HepG2 (cell line): Measurements from ENCODE around the gene SPN. TPM values are rescaled to one million over a fixed set of nuclear protein-coding genes. Genes with fewer than 3 reads are reported as not detected.

Experiments used
- ATF7-NPFF ChIP-seq: sonication (generic); formaldehyde crosslinking; IDR thresholded peaks from 2 replicates; pipeline ENCODE4 v1.8.1; 2023; ENCODE audit warnings: mild to moderate bottlenecking, low read depth, missing genetic modification reagents, moderate library complexity
- CEBPZ ChIP-seq: IDR thresholded peaks from 2 replicates; pipeline ENCODE4 v1.6.1; 2012; ENCODE audit warnings: low read length, improper control_type of control experiment
- GPN1 ChIP-seq: sonication (generic); formaldehyde crosslinking; IDR thresholded peaks from 2 replicates; pipeline ENCODE4 v1.5.1; 2020; ENCODE audit warnings: missing genetic modification reagents, borderline replicate concordance
- KDM4B ChIP-seq: sonication (generic); formaldehyde crosslinking; IDR thresholded peaks from 2 replicates; pipeline ENCODE4 v1.4.0; 2020; ENCODE audit warnings: missing genetic modification reagents
- MTERF4 ChIP-seq: sonication (generic); formaldehyde crosslinking; IDR thresholded peaks from 2 replicates; pipeline ENCODE4 v1.8.0; 2023; ENCODE audit warnings: mild to moderate bottlenecking, missing genetic modification reagents
- NR0B2 ChIP-seq: sonication (generic); formaldehyde crosslinking; IDR thresholded peaks from 2 replicates; pipeline ENCODE4 v1.4.0; 2020; ENCODE audit warnings: mild to moderate bottlenecking, missing genetic modification reagents
- PHF20 ChIP-seq: sonication (generic); formaldehyde crosslinking; IDR thresholded peaks from 2 replicates; pipeline ENCODE4 v1.5.0; 2020; ENCODE audit warnings: mild to moderate bottlenecking, missing genetic modification reagents
- SNAPC5 ChIP-seq: sonication (generic); formaldehyde crosslinking; IDR thresholded peaks from 2 replicates; pipeline ENCODE4 v1.8.1; 2023; ENCODE audit warnings: mild to moderate bottlenecking, missing genetic modification reagents, borderline replicate concordance
- SRSF1 ChIP-seq: fragments of 200-400 bp; formaldehyde crosslinking; optimal IDR thresholded peaks from 2 replicates; pipeline ENCODE3; 2017; ENCODE audit warnings: mild to moderate bottlenecking, low read depth, low read length, moderate library complexity
- TOPORS ChIP-seq: sonication (generic); formaldehyde crosslinking; IDR thresholded peaks from 2 replicates; pipeline ENCODE4 v1.8.0; 2023; ENCODE audit warnings: mild to moderate bottlenecking, missing genetic modification reagents
- ZNF136 ChIP-seq: sonication (generic); formaldehyde crosslinking; IDR thresholded peaks from 2 replicates; pipeline ENCODE4 v1.8.1; 2022; ENCODE audit warnings: low read depth, mild to moderate bottlenecking, moderate library complexity, missing genetic modification reagents
- ZNF138 ChIP-seq: sonication (generic); formaldehyde crosslinking; IDR thresholded peaks from 2 replicates; pipeline ENCODE4 v1.5.0; 2020; ENCODE audit warnings: mild to moderate bottlenecking, low read depth, missing genetic modification reagents
- ZNF326 ChIP-seq: sonication (generic); formaldehyde crosslinking; IDR thresholded peaks from 2 replicates; pipeline ENCODE4 v1.4.0; 2020; ENCODE audit warnings: missing genetic modification reagents, borderline replicate concordance
- ZNF337 ChIP-seq: sonication (generic); formaldehyde crosslinking; IDR thresholded peaks from 2 replicates; pipeline ENCODE4 v1.5.1; 2020; ENCODE audit warnings: missing genetic modification reagents, low read depth, mild to moderate bottlenecking, borderline replicate concordance
- ZNF432 ChIP-seq: sonication (generic); formaldehyde crosslinking; IDR thresholded peaks from 2 replicates; pipeline ENCODE4 v1.5.0; 2020; ENCODE audit warnings: missing genetic modification reagents, mild to moderate bottlenecking, borderline replicate concordance
- ZNF496 ChIP-seq: sonication (generic); formaldehyde crosslinking; IDR thresholded peaks from 2 replicates; pipeline ENCODE4 v1.8.1; 2023; ENCODE audit warnings: mild to moderate bottlenecking, moderate library complexity, missing genetic modification reagents; ENCODE audit not compliant: insufficient replicate concordance
- ZNF512 ChIP-seq: sonication (generic); formaldehyde crosslinking; IDR thresholded peaks from 2 replicates; pipeline ENCODE4 v1.4.0; 2020; ENCODE audit warnings: mild to moderate bottlenecking, missing genetic modification reagents
- ZNF530 ChIP-seq: sonication (generic); formaldehyde crosslinking; IDR thresholded peaks from 2 replicates; pipeline ENCODE4 v1.5.0; 2020; ENCODE audit warnings: low read depth, mild to moderate bottlenecking, missing genetic modification reagents
- ZNF546 ChIP-seq: sonication (generic); formaldehyde crosslinking; conservative IDR thresholded peaks from 2 replicates; pipeline ENCODE4 v1.8.1; 2023; ENCODE audit warnings: mild to moderate bottlenecking, missing genetic modification reagents
- ZNF569 ChIP-seq: sonication (generic); formaldehyde crosslinking; IDR thresholded peaks from 2 replicates; pipeline ENCODE4 v1.5.0; 2020; ENCODE audit warnings: mild to moderate bottlenecking, missing genetic modification reagents, moderate library complexity, borderline replicate concordance
- ZNF660 ChIP-seq: sonication (generic); formaldehyde crosslinking; IDR thresholded peaks from 2 replicates; pipeline ENCODE4 v1.5.1; 2020; ENCODE audit warnings: mild to moderate bottlenecking, low read depth, missing genetic modification reagents, borderline replicate concordance
- ZNF75D ChIP-seq: sonication (generic); formaldehyde crosslinking; IDR thresholded peaks from 2 replicates; pipeline ENCODE4 v1.8.1; 2023; ENCODE audit warnings: missing genetic modification reagents, mild to moderate bottlenecking, borderline replicate concordance
- ZSCAN22 ChIP-seq: sonication (generic); formaldehyde crosslinking; IDR thresholded peaks from 2 replicates; pipeline ENCODE4 v1.4.0; 2020; ENCODE audit warnings: mild to moderate bottlenecking, missing genetic modification reagents
- polyA plus RNA-seq, 8 experiments: library from polyadenylated mRNA; depleted of rRNA in 3 of 8; stranded (reverse) in 7 of 8; unstranded in 1 of 8; fragments of >200 nt; fragmentation: Illumina TruSeq in 4 of 8; extraction: Trizol in 4 of 8; gene quantifications; 2 replicates each; pipeline versions ENCODE4 v1.2.1 to v1.2.3, GENCODE V29; 2011 to 2016; ENCODE audit warnings: low read depth in 4 of 8, missing spikeins in 1 of 8, mixed read lengths in 1 of 8; ENCODE audit not compliant: insufficient read depth in 1 of 8
- total RNA-seq, 5 experiments: library from RNA; depleted of rRNA; stranded (reverse); fragments of >200 nt; fragmentation: Illumina TruSeq; extraction: Trizol; gene quantifications; 2 replicates each; pipeline ENCODE4 v1.2.3, GENCODE V29; 2016; ENCODE audit warnings: low read depth in 1 of 5

Gene SPN
- total and polyA plus RNA-seq, 2 of the 13 experiments (the other 11 are each of a cell fraction or from before 2014, with no cell fraction given) = 0.22 to 1.6 TPM

- TF ChIP-seq ZNF512 (no peak), ZNF660 (no peak; the same call in 1 of the 2 replicates), SNAPC5 (CRISPR knock-in tag) (peak; percentile 83; the same call in 1 of the 2 replicates), ZNF546 (no peak), CEBPZ (no peak), MTERF4 (CRISPR knock-in tag) (no peak), ZSCAN22 (no peak), ZNF136 (CRISPR knock-in tag) (peak; percentile 20; the same call in 1 of the 2 replicates), ZNF530 (CRISPR knock-in tag) (no peak), TOPORS (no peak; the same call in 1 of the 2 replicates), ATF7-NPFF (CRISPR knock-in tag) (no peak), ZNF75D (CRISPR knock-in tag) (no peak), GPN1 (CRISPR knock-in tag) (no peak), ZNF432 (CRISPR knock-in tag) (no peak), ZNF337 (no peak), ZNF496 (CRISPR knock-in tag) (no peak), NR0B2 (CRISPR knock-in tag) (peak; percentile 37; the same call in 1 of the 2 replicates), KDM4B (CRISPR knock-in tag) (no peak), ZNF138 (CRISPR knock-in tag) (no peak), ZNF326 (CRISPR knock-in tag) (no peak), SRSF1 (no peak), ZNF569 (CRISPR knock-in tag) (no peak), PHF20 (CRISPR knock-in tag) (no peak)
Observed at GRCh38 chr16:29678691-29679267, 15.7 kb downstream of the SPN start, which contains the start of gene QPRT (continued).
